ENCODE measurements around the gene CPNE8. TPM values are rescaled to one million over a fixed set of nuclear protein-coding genes. Genes with fewer than 3 reads are reported as not detected.

Gene CPNE8
- total and polyA plus RNA-seq, 2 of the 4 experiments (the other 2 are of a cell fraction) = not detected

GRCh38 chr12:38934078-38934584, 28.7 kb upstream of the CPNE8 start:
- H3K9ac ChIP-seq (ENCODE audit: low read depth, low read length) = no peak overlapping the region
- intact Hi-C loops (cut with micrococcal nuclease) = no loop called here
- no peak for ATAC-seq (ENCODE audit: low read depth)
- H3K4me2 ChIP-seq (ENCODE audit: low read depth, low read length) = no peak overlapping the region
- WGBS, 2 experiments (ENCODE audit: extremely low coverage in 2 of 2, insufficient read length in 1 of 2) = no CpG with 5 or more reads among the region's 5 CpGs
- CTCF ChIA-PET = no interaction called here
- dilution Hi-C loops (cut with HindIII; ENCODE audit: low sequenced_read_pairs, unreplicated experiment) = no loop called here
- no peaks in the 10 kb centered on the region for H3K4me1 ChIP-seq (ENCODE audit: control insufficient read depth, insufficient read depth, low read length)
- no peaks in the 10 kb centered on the region for H3K79me1 ChIP-seq (ENCODE audit: low read depth in 1 of 2, low read length in 2 of 2)
- no peak for DNase-seq
- POLR2A ChIA-PET (ENCODE audit: unreplicated experiment) = no interaction called here
- no peak overlapping the region for H3K23ac ChIP-seq (ENCODE audit: low read depth, low read length)
- no peak overlapping the region for H2AK9ac ChIP-seq (replicated peaks; ENCODE audit: low read depth, low read length, poor library complexity)
- no peak overlapping the region for H4K5ac ChIP-seq (ENCODE audit: low read depth, low read length)
- H2BK20ac ChIP-seq (ENCODE audit: low read depth, low read length) = no peak overlapping the region
- no peak for TF ChIP-seq NFE2L2 (IDR thresholded peaks at IDR 0.05; ENCODE audit: low read depth, low read length)
- no peak for TF ChIP-seq ELK1 (IDR thresholded peaks at IDR 0.05; ENCODE audit: borderline replicate concordance, low read depth, low read length)
- TF ChIP-seq POLR2A (IDR thresholded peaks at IDR 0.05; ENCODE audit: low read depth, low read length) = no peak
- no peak for TF ChIP-seq FOS (IDR thresholded peaks at IDR 0.05; ENCODE audit: low read depth, low read length)
- TF ChIP-seq USF2 (IDR thresholded peaks at IDR 0.05; ENCODE audit: low read depth, low read length) = no peak
- TF ChIP-seq CHD1 (IDR thresholded peaks at IDR 0.05; ENCODE audit: low read depth, low read length) = no peak
- no peak for TF ChIP-seq SMC3 (IDR thresholded peaks at IDR 0.05; ENCODE audit: low read depth, low read length)
- no peak for TF ChIP-seq RAD21 (IDR thresholded peaks at IDR 0.05; ENCODE audit: low read length)
- TF ChIP-seq MAFK (IDR thresholded peaks at IDR 0.05; ENCODE audit: low read depth, low read length) = no peak
- TF ChIP-seq RFX5 (IDR thresholded peaks at IDR 0.05; ENCODE audit: low read depth, low read length) = no peak
- TF ChIP-seq CEBPB (IDR thresholded peaks at IDR 0.05; ENCODE audit: low read depth, low read length) = no peak
- TF ChIP-seq BHLHE40 (IDR thresholded peaks at IDR 0.05; ENCODE audit: low read depth, low read length) = no peak
- no peak for TF ChIP-seq MXI1 (IDR thresholded peaks at IDR 0.05; ENCODE audit: borderline replicate concordance, low read depth, low read length)
- TF ChIP-seq CTCF (conservative IDR thresholded peaks at IDR 0.05; ENCODE audit: low read depth, low read length) = no peak
- no peak for TF ChIP-seq RCOR1 (IDR thresholded peaks at IDR 0.05; ENCODE audit: insufficient replicate concordance, low read length)
- no peak for TF ChIP-seq MAZ (IDR thresholded peaks at IDR 0.05; ENCODE audit: borderline replicate concordance, low read depth, low read length)
- no peak overlapping the region for H2BK120ac ChIP-seq (ENCODE audit: low read depth, low read length)
- no peaks in the 10 kb centered on the region for H4K20me1 ChIP-seq (ENCODE audit: insufficient read depth, low read length)
- no peak overlapping the region for H3K4ac ChIP-seq (ENCODE audit: low read depth, low read length)
- H2AK5ac ChIP-seq (ENCODE audit: low read depth, low read length) = no peak overlapping the region
- no peak overlapping the region for H4K8ac ChIP-seq (ENCODE audit: low read depth in 2 of 2, low read length in 2 of 2)
- no peak overlapping the region for H2BK15ac ChIP-seq (ENCODE audit: low read depth, low read length)
- H3K27me3 ChIP-seq (ENCODE audit: control insufficient read depth, insufficient read depth, low read length) = no peaks in the 10 kb centered on the region
- no peak overlapping the region for H2BK5ac ChIP-seq (ENCODE audit: low read depth, low read length, poor library complexity, severe bottlenecking)
- H2AFZ ChIP-seq (replicated peaks; ENCODE audit: low read length, poor library complexity) = no peak overlapping the region
- H3K9me1 ChIP-seq (ENCODE audit: insufficient read depth, low read length) = no peaks in the 10 kb centered on the region
- H3K27ac ChIP-seq (ENCODE audit: insufficient read depth, low read length) = no peak overlapping the region
- no peaks in the 10 kb centered on the region for H3K36me3 ChIP-seq (ENCODE audit: control insufficient read depth, insufficient read depth, low read length)
- peaks cover 20% of the 10 kb centered on the region for H3K9me3 ChIP-seq (ENCODE audit: control insufficient read depth, insufficient read depth, low read length)
- H3K18ac ChIP-seq (ENCODE audit: low read depth, low read length) = no peak overlapping the region
- H3K4me3 ChIP-seq (ENCODE audit: insufficient read depth, low read depth, low read length) = no peak overlapping the region
- BruUV-seq (replicated peaks) = no TSS peak
- in situ Hi-C loops (cut with MboI; ENCODE audit: low sequenced_read_pairs) = no loop called here
- no peak overlapping the region for H3K56ac ChIP-seq (ENCODE audit: extremely low read depth, insufficient read depth, low read length)
- no peak overlapping the region for H4K91ac ChIP-seq (ENCODE audit: insufficient read depth, low read depth, low read length)
- H3K14ac ChIP-seq (replicated peaks; ENCODE audit: low read depth, low read length) = no peak overlapping the region
